Panc1 (cell line): ENCODE results near the gene KNG1. TPM values are rescaled to one million over a fixed set of nuclear protein-coding genes. Genes with fewer than 3 reads are reported as not detected.

Source experiments
- ATAC-seq: fragments of 200-7000 bp; cut with Tn5 transposase; 2 replicates; pipeline ENCODE4 v1.9.1; 2020; ENCODE audit warnings: mild to moderate bottlenecking, moderate library complexity
- BruUV-seq: library from RNA; stranded (reverse); fragments of 400-500 nt; replicated peaks from 2 replicates; lab custom pipeline; 2021; lab: Mats Ljungman, UMichigan
- CTCF ChIA-PET: fragments of 300-600 bp; sonication (Branson Sonifier 250); formaldehyde crosslinking; loops from one replicate; lab custom pipeline; 2022; ENCODE audit warnings: antibody characterized with exemption; lab: Charles Lee
- POLR2A ChIA-PET: fragments of 300-600 bp; sonication (Branson Sonifier 250); formaldehyde crosslinking; loops from one replicate; lab custom pipeline; 2022; ENCODE audit warnings: antibody characterized with exemption; lab: Charles Lee
- DNase-seq: peaks from one replicate; pipeline ENCODE4 v3.0.0-alpha.2; 2010; ENCODE audit warnings: low read depth, low spot score
- H3K27ac ChIP-seq: 2 replicates; pipeline ENCODE4 v1.5.1; 2011; ENCODE audit warnings: mild to moderate bottlenecking, low read length, inconsistent platforms
- H3K27me3 ChIP-seq: fragments of 200-500 bp; sonication (Bioruptor generic); 2 replicates; pipeline ENCODE4 v1.6.0; 2014; ENCODE audit warnings: low read length, inconsistent platforms; ENCODE audit not compliant: control insufficient read depth, insufficient read depth
- H3K36me3 ChIP-seq: fragments of 200-500 bp; sonication (Bioruptor generic); 2 replicates; pipeline ENCODE4 v1.5.1; 2014; ENCODE audit warnings: inconsistent platforms, mild to moderate bottlenecking, low read length, moderate library complexity; ENCODE audit not compliant: control insufficient read depth, insufficient read depth
- H3K4me1 ChIP-seq: 2 replicates; pipeline ENCODE4 v1.5.1; 2011; ENCODE audit warnings: inconsistent platforms, mild to moderate bottlenecking, low read length, moderate library complexity; ENCODE audit not compliant: control insufficient read depth, insufficient read depth
- H3K4me3 ChIP-seq, 2 experiments: 2 replicates each; pipeline ENCODE4 v1.5.1; 2011 to 2012; ENCODE audit warnings: low read depth in 2 of 2, low read length in 2 of 2, mild to moderate bottlenecking in 2 of 2, inconsistent platforms in 1 of 2, moderate library complexity in 1 of 2
- H3K9me3 ChIP-seq: fragments of 200-500 bp; sonication (Bioruptor generic); 2 replicates; pipeline ENCODE4 v1.5.1; 2014; ENCODE audit warnings: low read depth, mild to moderate bottlenecking, inconsistent platforms, low read length, moderate library complexity; ENCODE audit not compliant: control insufficient read depth, insufficient read depth
- CTCF ChIP-seq: fragments of 450-650 bp; IDR thresholded peaks from 2 replicates; pipeline ENCODE4 v1.5.1; 2017; ENCODE audit warnings: mild to moderate bottlenecking
- POLR2AphosphoS5 ChIP-seq: IDR thresholded peaks from 2 replicates; pipeline ENCODE4 v1.6.1; 2012; ENCODE audit warnings: mild to moderate bottlenecking, low read depth, low read length, moderate library complexity
- REST ChIP-seq, 2 experiments: IDR thresholded peaks; 2 replicates each; pipeline ENCODE4 v1.6.1; 2011 to 2012; ENCODE audit warnings: low read depth in 2 of 2, control low read depth in 1 of 2, low read length in 1 of 2, mild to moderate bottlenecking in 1 of 2, moderate library complexity in 1 of 2; ENCODE audit not compliant: insufficient read depth in 1 of 2
- SIN3A ChIP-seq: IDR thresholded peaks from 2 replicates; pipeline ENCODE4 v1.6.1; 2012; ENCODE audit warnings: low read depth, mild to moderate bottlenecking, low read length, moderate library complexity, borderline replicate concordance; ENCODE audit not compliant: insufficient read depth
- TCF7L2 ChIP-seq: IDR thresholded peaks from 2 replicates; pipeline ENCODE4 v1.6.1; 2011; ENCODE audit warnings: mild to moderate bottlenecking, low read depth, low read length, inconsistent platforms
- in situ Hi-C: cut with HindIII; loops from 2 replicates; pipeline ENCODE4 v1.10.0; 2016; ENCODE audit warnings: low sequenced_read_pairs, low pct_unique_long_range_greater_than_20kb
- intact Hi-C: fragments of 100-400 bp; cut with micrococcal nuclease; formaldehyde crosslinking; loops from one replicate; pipeline ENCODE4 v1.10.0; 2022; ENCODE audit not compliant: unreplicated experiment
- total RNA-seq: library from RNA; stranded (reverse); gene quantifications from one replicate; pipeline ENCODE4 v1.2.1, GENCODE V29; 2021; ENCODE audit not compliant: unreplicated experiment

The KNG1 gene
- total RNA-seq, 1 experiment from 2014 or later: 0.23 TPM

- BruUV-seq: no TSS peak
- DNase-seq: no peak
- Histone ChIP-seq H3K4me3 (no peak overlapping the region), H3K4me1 (no peaks in the 10 kb centered on the region), H3K36me3 (no peaks in the 10 kb centered on the region), H3K27ac (no peak overlapping the region), H3K9me3 (no peaks in the 10 kb centered on the region), H3K27me3 (peaks cover 7% of the 10 kb centered on the region)
- in situ Hi-C loops (no loop called here), intact Hi-C loops (no loop called here)
- no peak for ATAC-seq
- CTCF ChIA-PET: no interaction called here
- POLR2A ChIA-PET: no interaction called here
- TF ChIP-seq SIN3A (no peak), CTCF (no peak), TCF7L2 (no peak), POLR2AphosphoS5 (no peak), REST (IDR thresholded peaks at IDR 0.05; ENCODE audit: insufficient read depth in 1 of 2, low read depth in 2 of 2, low read length in 1 of 2) (no peak)
Observed at GRCh38 chr3:186679151-186679550, 38.0 kb upstream of the KNG1 start.

- Histone ChIP-seq H3K27ac (no peak overlapping the region), H3K27me3 (peaks cover 6% of the 10 kb centered on the region), H3K9me3 (no peaks in the 10 kb centered on the region), H3K36me3 (no peaks in the 10 kb centered on the region), H3K4me1 (no peaks in the 10 kb centered on the region), H3K4me3 (no peak overlapping the region)
- ATAC-seq (no peak), DNase-seq (no peak)
- ChIA-PET POLR2A (no interaction called here), CTCF (no interaction called here)
- in situ Hi-C loops (no loop called here), intact Hi-C loops (no loop called here)
- no TSS peak for BruUV-seq
- no peak for TF ChIP-seq REST (IDR thresholded peaks at IDR 0.05; ENCODE audit: insufficient read depth in 1 of 2, low read depth in 2 of 2, low read length in 1 of 2)
- TF ChIP-seq CTCF: no peak
- TF ChIP-seq TCF7L2: no peak
- no peak for TF ChIP-seq POLR2AphosphoS5
- no peak for TF ChIP-seq SIN3A
Observed at GRCh38 chr3:186680869-186681268, 36.3 kb upstream of the KNG1 start.
